22Rv1 (cell line): ENCODE data around the gene FARP1.

ENCODE experiments used
- ZFX ChIP-seq: fragments of 450-650 bp; IDR thresholded peaks from 2 replicates; pipeline ENCODE4 v1.6.1; 2017; ENCODE audit warnings: antibody characterized with exemption, borderline replicate concordance
- TF ChIP-seq, protein P1 (sequence below): fragments of 450-650 bp; IDR thresholded peaks from 2 replicates; pipeline ENCODE4 v1.5.1; 2017; ENCODE audit warnings: mild to moderate bottlenecking

DNA sequence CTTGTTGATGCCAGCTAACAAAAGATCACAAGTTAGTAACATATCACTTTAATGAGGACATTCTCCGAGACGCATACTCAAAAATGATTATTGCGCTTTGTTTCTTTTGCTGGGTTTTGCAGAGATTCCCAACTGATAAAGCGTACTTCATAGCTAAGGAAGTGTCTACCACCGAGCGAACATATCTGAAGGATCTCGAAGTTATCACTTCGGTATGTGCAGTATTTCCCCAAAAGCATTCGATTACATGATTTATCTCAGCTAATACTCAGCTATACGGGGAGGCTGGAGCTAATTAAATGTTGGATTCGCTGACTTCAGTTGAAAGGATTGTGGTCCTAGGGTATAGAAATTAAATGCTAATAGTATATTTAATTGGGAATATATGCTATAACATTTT is 267.7 kb downstream of the FARP1 start:
- TF ChIP-seq, protein P1, sequence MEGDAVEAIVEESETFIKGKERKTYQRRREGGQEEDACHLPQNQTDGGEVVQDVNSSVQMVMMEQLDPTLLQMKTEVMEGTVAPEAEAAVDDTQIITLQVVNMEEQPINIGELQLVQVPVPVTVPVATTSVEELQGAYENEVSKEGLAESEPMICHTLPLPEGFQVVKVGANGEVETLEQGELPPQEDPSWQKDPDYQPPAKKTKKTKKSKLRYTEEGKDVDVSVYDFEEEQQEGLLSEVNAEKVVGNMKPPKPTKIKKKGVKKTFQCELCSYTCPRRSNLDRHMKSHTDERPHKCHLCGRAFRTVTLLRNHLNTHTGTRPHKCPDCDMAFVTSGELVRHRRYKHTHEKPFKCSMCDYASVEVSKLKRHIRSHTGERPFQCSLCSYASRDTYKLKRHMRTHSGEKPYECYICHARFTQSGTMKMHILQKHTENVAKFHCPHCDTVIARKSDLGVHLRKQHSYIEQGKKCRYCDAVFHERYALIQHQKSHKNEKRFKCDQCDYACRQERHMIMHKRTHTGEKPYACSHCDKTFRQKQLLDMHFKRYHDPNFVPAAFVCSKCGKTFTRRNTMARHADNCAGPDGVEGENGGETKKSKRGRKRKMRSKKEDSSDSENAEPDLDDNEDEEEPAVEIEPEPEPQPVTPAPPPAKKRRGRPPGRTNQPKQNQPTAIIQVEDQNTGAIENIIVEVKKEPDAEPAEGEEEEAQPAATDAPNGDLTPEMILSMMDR = no peak
- no peak for TF ChIP-seq ZFX
